GM12874 (cell line): Measurements from ENCODE around the gene LRP11.

Experiments used
- CTCF ChIP-seq: IDR thresholded peaks from 2 replicates; pipeline ENCODE4 v1.5.1; 2011; ENCODE audit warnings: low read depth, mild to moderate bottlenecking, control low read depth, low read length, moderate library complexity; ENCODE audit not compliant: insufficient read depth

Gene LRP11

GRCh38 chr6:149863698-149864577 lies at the start of gene LRP11:
LRP11 (minus strand) TSS chr6:149864359; CDS start chr6:149864020, 339 bp downstream.
- TF ChIP-seq CTCF = no peak

GRCh38 chr6:149913540-149914240 lies 49.5 kb upstream of the LRP11 start:
- TF ChIP-seq CTCF = no peak

- TF ChIP-seq CTCF = no peak
Observed at GRCh38 chr6:149913085-149913484, 48.9 kb upstream of the LRP11 start.

- no peak for TF ChIP-seq CTCF
Observed at GRCh38 chr6:149910721-149911151, 46.6 kb upstream of the LRP11 start.

GRCh38 chr6:149909701-149910470 lies 45.7 kb upstream of the LRP11 start:
- TF ChIP-seq CTCF = no peak

GRCh38 chr6:149907317-149907716 lies 43.2 kb upstream of the LRP11 start:
- no peak for TF ChIP-seq CTCF

- no peak for TF ChIP-seq CTCF
Observed at GRCh38 chr6:149906405-149906804, 42.2 kb upstream of the LRP11 start.
